Mammary epithelial cell (primary cell): Measurements from ENCODE around the gene TMEM163.

Experiments used
- EZH2 ChIP-seq: IDR thresholded peaks from 2 replicates; pipeline ENCODE4 v1.6.1; 2012; ENCODE audit warnings: low read length, inconsistent platforms, borderline replicate concordance
- TF ChIP-seq, protein P1 (sequence below), 2 donors: IDR thresholded peaks in 1 of 2; conservative IDR thresholded peaks in 1 of 2; 2 replicates each; pipeline ENCODE4 v1.5.1; 2011 to 2012; ENCODE audit warnings: inconsistent platforms in 2 of 2, low read length in 2 of 2, mild to moderate bottlenecking in 2 of 2, control low read depth in 1 of 2, low read depth in 1 of 2; ENCODE audit not compliant: insufficient read depth in 1 of 2; ENCODE audit errors: extremely low read depth in 1 of 2

- no peak for TF ChIP-seq EZH2
- TF ChIP-seq, protein P1, sequence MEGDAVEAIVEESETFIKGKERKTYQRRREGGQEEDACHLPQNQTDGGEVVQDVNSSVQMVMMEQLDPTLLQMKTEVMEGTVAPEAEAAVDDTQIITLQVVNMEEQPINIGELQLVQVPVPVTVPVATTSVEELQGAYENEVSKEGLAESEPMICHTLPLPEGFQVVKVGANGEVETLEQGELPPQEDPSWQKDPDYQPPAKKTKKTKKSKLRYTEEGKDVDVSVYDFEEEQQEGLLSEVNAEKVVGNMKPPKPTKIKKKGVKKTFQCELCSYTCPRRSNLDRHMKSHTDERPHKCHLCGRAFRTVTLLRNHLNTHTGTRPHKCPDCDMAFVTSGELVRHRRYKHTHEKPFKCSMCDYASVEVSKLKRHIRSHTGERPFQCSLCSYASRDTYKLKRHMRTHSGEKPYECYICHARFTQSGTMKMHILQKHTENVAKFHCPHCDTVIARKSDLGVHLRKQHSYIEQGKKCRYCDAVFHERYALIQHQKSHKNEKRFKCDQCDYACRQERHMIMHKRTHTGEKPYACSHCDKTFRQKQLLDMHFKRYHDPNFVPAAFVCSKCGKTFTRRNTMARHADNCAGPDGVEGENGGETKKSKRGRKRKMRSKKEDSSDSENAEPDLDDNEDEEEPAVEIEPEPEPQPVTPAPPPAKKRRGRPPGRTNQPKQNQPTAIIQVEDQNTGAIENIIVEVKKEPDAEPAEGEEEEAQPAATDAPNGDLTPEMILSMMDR (conservative IDR thresholded peaks at IDR 0.05 in 1 of 2, IDR thresholded peaks at IDR 0.05 in 1 of 2; ENCODE audit: extremely low read depth in 1 of 2, insufficient read depth in 1 of 2, low read depth in 1 of 2, low read length in 2 of 2): no peak
These were observed 20.6 kb upstream of the TMEM163 start for GRCh38 chr2:134739236-134739878.
